ENCODE data around the gene EEA1.
A peak's percentile ranks its signal among the peaks of the same experiment; 100 is the strongest.

Gene EEA1

GRCh38 chr12:92890601-92891106 lies 38.4 kb downstream of the EEA1 start:
- no peak for DNase-seq (ENCODE audit: low read depth in 3 of 3)

- no peak for DNase-seq (ENCODE audit: low read depth in 3 of 3)
Measured at GRCh38 chr12:92886131-92886530, 43.0 kb downstream of the EEA1 start.

DNA sequence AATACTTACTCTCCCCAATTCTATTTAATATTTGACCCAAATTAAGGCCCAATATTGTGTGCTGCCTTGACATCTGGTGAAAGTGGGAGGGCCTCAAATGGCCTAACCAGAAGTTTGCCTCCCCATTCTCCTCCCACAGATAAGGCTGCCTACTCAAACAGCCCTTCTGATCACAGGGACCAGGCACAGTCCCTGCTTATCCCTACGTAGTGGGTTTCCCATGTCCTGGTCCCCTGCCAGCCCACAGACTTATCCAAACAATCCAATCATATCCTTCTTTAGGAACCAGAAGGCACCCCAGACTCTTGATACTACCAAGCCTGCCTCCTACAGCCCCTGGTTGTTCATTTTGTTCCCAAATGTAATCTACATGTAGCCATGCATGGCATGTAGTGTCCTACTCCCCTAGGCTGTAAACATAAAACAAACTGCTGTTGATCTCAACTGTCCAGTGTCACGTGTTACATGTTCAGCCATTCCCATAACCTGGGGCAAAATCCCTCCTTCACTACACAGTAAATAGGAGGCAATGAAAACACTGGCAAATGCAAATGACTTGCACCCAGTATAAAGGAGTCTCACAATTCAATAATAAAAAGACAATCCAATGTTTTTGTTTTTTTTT lies 49.3 kb downstream of the EEA1 start:
- DNase-seq (ENCODE audit: low read depth in 3 of 3) = no peak

DNA sequence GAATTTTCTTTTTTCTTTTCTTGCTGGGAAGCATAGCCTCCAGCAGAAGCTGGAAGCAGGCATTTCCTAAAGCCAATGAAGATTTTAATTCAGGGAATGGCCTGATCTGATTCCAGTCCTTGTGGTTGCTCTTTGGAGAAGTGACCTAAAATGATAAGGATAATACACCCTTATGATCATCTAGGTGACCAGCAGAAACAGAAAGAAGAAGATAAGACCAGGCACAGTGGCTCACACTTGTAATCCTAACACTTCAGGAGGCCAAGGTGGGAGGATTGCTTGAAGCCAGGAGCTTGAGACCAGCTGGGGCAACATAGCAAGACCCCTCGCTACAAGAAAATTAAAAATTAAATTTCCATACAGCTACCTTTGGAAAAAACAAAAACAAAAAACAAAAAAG lies 51.2 kb downstream of the EEA1 start:
- DNase-seq (ENCODE audit: low read depth in 3 of 3) = no peak

DNA sequence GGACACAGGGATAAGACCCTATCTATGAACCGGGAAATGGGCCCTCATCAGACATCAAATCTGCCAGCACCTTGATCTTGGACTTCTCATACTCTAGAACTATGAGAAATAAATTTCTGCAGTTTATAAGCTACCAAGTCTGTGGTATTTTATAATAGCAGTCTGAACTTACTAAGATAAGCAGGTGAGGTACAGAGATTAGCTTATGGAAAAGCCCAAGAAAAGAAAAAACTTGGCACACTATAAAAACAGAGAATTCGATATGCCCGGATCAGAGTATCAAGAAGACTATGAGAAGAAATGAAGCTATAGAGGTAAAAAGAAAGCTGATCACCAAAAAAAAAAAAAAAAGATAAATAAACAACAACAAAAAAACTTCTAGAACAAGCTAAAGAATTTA lies 52.6 kb downstream of the EEA1 start:
- no peak for DNase-seq (ENCODE audit: low read depth in 3 of 3)

- no peak for DNase-seq (ENCODE audit: low read depth in 3 of 3)
Measured at GRCh38 chr12:92871116-92871515, 58.0 kb downstream of the EEA1 start.

DNA sequence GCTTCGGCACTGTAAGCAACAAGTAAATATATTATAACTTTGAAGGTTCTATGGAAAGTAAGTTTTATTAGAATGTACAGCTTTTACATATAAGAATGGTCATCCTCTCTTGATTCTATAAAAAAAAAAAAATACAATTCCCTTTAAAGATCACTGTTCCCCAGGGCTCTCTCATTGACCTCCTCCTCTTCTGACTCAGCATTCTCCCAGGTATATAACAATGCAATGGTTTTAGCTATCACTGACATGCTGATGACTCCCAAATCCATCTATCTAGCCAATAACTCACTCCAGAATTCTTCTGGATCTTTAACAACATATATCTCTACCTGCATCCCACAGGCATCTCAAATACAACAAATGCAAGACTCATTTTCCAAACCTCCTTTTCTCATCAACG lies 62.7 kb downstream of the EEA1 start:
- no peak for DNase-seq (ENCODE audit: low read depth in 3 of 3)

- no peak for DNase-seq (ENCODE audit: low read depth in 3 of 3)
Measured at GRCh38 chr12:92863251-92863650, 65.8 kb downstream of the EEA1 start.

DNA sequence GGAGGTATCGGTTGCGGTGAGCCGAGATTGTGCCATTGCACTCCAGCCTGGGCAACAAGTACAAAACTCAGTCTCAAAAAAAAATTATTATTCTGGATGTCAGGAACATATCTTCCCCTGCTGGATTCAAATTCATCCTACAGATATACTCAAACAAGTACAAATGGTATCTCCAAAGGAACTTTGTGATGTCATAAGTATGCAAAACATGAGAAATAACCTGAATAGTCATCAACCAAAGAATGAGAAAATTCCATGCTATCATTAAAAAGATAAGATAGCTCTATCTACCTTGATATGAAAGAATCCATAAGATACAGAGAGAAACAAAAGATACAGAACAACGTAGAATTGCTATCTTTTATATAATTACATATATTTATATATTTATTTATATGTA lies 67.7 kb downstream of the EEA1 start:
- DNase-seq (ENCODE audit: low read depth in 3 of 3) = no peak

- DNase-seq (ENCODE audit: low read depth in 3 of 3) = no peak
Measured at GRCh38 chr12:92860521-92860920, 68.6 kb downstream of the EEA1 start.

GRCh38 chr12:92859650-92860386 lies 69.3 kb downstream of the EEA1 start:
- DNase-seq (ENCODE audit: low read depth in 3 of 3) = no peak

- no peak for DNase-seq (ENCODE audit: low read depth in 3 of 3)
Measured at GRCh38 chr12:92857818-92858217, 71.3 kb downstream of the EEA1 start.

- DNase-seq (ENCODE audit: low read depth in 3 of 3) = no peak
Measured at GRCh38 chr12:92854344-92854743, 74.8 kb downstream of the EEA1 start.

- DNase-seq (ENCODE audit: low read depth in 3 of 3) = no peak
Measured at GRCh38 chr12:92848740-92849139, 80.4 kb downstream of the EEA1 start.

- DNase-seq (ENCODE audit: low read depth in 3 of 3) = no peak
Measured at GRCh38 chr12:92847368-92847767, 81.7 kb downstream of the EEA1 start.

GRCh38 chr12:92845329-92845728 lies 83.8 kb downstream of the EEA1 start:
- DNase-seq (ENCODE audit: low read depth in 3 of 3) = no peak

GRCh38 chr12:92844151-92844763 lies 84.8 kb downstream of the EEA1 start:
- no peak for DNase-seq (ENCODE audit: low read depth in 3 of 3)

GRCh38 chr12:92829686-92830282 lies 99.3 kb downstream of the EEA1 start:
- no peak for DNase-seq (ENCODE audit: low read depth in 3 of 3)

- DNase-seq (ENCODE audit: low read depth in 3 of 3) = no peak
Measured at GRCh38 chr12:92828565-92828964, 100.5 kb downstream of the EEA1 start.

GRCh38 chr12:92827836-92828431 lies 101.2 kb downstream of the EEA1 start:
- DNase-seq (ENCODE audit: low read depth in 3 of 3) = peak in 1 of 3 experiments; percentile 8

DNA sequence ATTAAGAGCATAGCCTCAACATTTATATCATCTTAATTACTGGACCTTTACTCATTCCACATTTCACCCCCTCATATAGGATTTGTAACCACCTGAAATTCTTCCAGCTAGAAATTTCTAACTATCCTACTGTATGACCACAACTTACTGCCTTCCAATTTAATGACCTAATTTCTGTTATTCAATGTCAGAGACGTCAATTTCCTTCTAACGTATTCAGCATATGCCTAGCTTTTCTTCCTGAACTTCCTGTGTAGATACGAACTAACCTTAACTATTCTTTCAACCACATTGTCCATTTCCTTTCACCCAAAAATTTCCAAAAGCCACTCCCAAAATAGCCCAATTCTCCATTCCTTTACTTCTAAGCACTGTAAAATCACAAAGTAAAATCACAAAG lies 108.0 kb downstream of the EEA1 start:
- no peak for DNase-seq (ENCODE audit: low read depth in 3 of 3)

DNA sequence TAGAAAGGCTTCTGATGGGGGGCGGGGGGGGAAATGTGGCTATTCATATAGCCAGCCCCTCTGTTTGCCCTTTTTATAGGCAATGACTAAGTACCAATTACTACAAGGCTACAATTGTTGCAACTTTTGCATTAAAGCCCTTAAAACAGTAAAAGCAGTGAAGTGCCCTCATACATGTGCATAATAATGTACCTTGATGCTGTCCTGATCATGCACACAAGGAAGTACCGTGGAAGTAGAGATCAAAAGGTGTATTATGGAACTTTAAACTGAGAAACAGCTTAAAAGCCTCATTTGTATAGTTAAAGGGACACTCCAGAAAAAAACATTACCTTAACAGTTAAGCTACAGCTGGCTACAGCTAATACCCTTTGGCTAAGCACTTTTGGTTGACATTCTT lies 114.5 kb downstream of the EEA1 start:
- DNase-seq (ENCODE audit: low read depth in 3 of 3) = no peak
